Astrocyte of the spinal cord (primary cell): ENCODE measurements around the gene FRMD4A.

Experiments used
- DNase-seq: peaks from one replicate; pipeline ENCODE4 v3.0.0; 2011; ENCODE audit warnings: low read depth, low spot score
- H3K4me3 ChIP-seq: 2 replicates; pipeline ENCODE4 v1.5.1; 2011; ENCODE audit warnings: low read depth, mild to moderate bottlenecking, low read length, moderate library complexity
- CTCF ChIP-seq: IDR thresholded peaks from 2 replicates; pipeline ENCODE4 v1.5.1; 2012; ENCODE audit warnings: low read depth, mild to moderate bottlenecking, low read length, inconsistent platforms
- in situ Hi-C: cut with HindIII; loops from 2 replicates; pipeline ENCODE4 v1.10.0; 2017; ENCODE audit warnings: low sequenced_read_pairs

The FRMD4A gene

GRCh38 chr10:13732465-13732881 lies 598.3 kb downstream of the FRMD4A start:
- no peak for TF ChIP-seq CTCF
- no peak overlapping the region for H3K4me3 ChIP-seq
- in situ Hi-C loops, result no loop called here
- no peak for DNase-seq

DNA sequence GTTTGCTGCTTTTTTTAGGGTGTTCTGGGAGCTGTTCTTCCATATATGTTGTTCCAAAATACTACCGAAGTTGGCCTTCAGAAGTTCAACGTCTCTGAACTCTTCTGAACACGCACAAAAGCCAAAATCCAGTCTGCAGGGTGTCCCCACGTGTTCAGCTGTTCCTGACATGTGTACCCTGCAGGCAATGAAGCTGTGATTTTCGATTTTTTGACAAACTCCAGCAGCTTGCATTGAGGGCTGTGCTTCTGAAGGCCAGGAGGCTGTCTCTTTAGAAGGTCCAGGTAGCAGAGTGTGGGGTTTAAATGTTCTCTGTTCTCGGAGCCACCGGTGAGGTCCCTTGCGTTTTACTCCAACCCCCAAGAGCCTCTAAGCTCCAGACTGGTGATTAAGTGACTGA lies 598.9 kb downstream of the FRMD4A start:
- no peak for TF ChIP-seq CTCF
- H3K4me3 ChIP-seq, result no peak overlapping the region
- DNase-seq, result no peak
- in situ Hi-C loops, result no loop called here

GRCh38 chr10:13730956-13731355 lies 599.8 kb downstream of the FRMD4A start:
- in situ Hi-C loops, result no loop called here
- no peak for TF ChIP-seq CTCF
- DNase-seq, result no peak
- H3K4me3 ChIP-seq, result no peak overlapping the region

DNA sequence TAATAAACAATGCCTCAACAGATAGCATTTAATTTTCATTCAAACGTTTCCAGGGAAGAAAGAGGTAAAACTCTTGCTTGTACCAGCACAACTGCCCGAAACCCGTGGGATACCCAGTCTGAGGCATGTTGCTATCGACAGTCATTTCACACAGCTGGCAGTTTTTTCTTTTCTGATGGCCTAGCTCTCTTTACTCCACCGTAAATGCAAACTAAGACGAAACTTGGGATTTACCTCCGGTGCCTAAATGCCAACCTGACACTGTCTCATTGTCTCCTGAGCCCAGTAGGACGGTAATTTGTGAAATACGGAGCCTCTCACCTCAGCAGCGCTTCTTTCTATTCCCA lies 600.4 kb downstream of the FRMD4A start:
- in situ Hi-C loops, result no loop called here
- H3K4me3 ChIP-seq, result no peak overlapping the region
- no peak for TF ChIP-seq CTCF
- DNase-seq, result no peak

GRCh38 chr10:13729586-13730305 lies 601.0 kb downstream of the FRMD4A start:
- no peak for TF ChIP-seq CTCF
- in situ Hi-C loops, result no loop called here
- no peak overlapping the region for H3K4me3 ChIP-seq
- DNase-seq, result no peak

- DNase-seq, result no peak
- in situ Hi-C loops, result no loop called here
- H3K4me3 ChIP-seq, result no peak overlapping the region
- TF ChIP-seq CTCF, result no peak
Measured at GRCh38 chr10:13728898-13729535, 601.7 kb downstream of the FRMD4A start.
